ENCODE results near the gene RHOA. TPM values are rescaled to one million over a fixed set of nuclear protein-coding genes. Genes with fewer than 3 reads are reported as not detected.

The RHOA gene
- total and polyA plus RNA-seq, 2 of the 8 experiments (the other 6 are each of a cell fraction or from before 2014, with no cell fraction given): 176 to 397 TPM

DNA sequence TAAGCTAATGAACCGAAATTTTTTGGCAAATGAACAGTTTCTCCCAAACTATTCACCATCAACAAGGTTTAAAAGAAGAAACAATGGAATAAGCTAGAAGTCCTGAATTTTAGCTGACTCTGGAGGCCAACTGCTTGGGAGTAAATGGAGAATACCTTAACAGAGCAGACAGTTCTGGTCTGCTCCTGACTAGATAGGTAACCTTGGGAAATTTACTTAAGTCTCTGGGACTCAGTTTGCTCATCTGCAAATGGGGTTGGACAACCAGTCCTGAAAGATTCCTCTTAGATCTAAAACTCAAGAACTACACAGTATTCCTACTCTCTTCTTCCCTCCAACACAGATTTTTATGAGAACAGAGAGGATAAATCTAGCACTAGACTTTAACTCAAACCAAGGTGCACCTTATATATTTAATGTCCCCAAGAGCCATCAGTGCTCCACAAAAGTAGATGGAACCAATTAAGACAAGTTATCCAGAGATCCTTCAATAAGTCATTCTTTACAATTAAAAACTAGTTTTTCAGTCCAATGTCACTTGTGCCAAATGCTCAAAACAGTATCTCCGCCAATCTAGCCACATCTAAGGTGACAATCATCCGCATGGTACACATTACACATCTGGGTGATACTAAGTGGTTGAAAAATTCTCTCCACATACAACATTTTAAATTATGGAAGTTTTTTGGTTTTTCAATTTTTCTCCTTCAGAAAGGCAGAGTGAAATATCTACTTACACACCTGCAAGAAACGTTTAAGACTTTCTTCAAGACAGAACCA is 1.5 kb downstream of the RHOA start:
- no peak overlapping the region for H3K56ac ChIP-seq (replicated peaks; ENCODE audit: insufficient read length, low read depth, low read length)
- no peak overlapping the region for H3K18ac ChIP-seq (ENCODE audit: extremely low read depth, low read length)
- H4K8ac ChIP-seq (ENCODE audit: extremely low read depth, insufficient read depth, low read length): no peak overlapping the region
- no peak overlapping the region for H2AFZ ChIP-seq (ENCODE audit: low read length)
- no peak overlapping the region for H2BK20ac ChIP-seq (ENCODE audit: low read length)
- CTCF ChIA-PET (ENCODE audit: partially characterized antibody): no interaction called here
- no peak overlapping the region for H3K23ac ChIP-seq (ENCODE audit: insufficient read length)
- H3K14ac ChIP-seq (ENCODE audit: insufficient read length): no peak overlapping the region
- H4K5ac ChIP-seq (ENCODE audit: insufficient read length, low read depth, low read length): no peak overlapping the region
- no peak overlapping the region for H4K91ac ChIP-seq (replicated peaks; ENCODE audit: insufficient read length, low read length)
- peaks cover 15% of the 10 kb centered on the region for H3K79me1 ChIP-seq (ENCODE audit: low read depth, low read length)
- POLR2A ChIA-PET (ENCODE audit: partially characterized antibody): interaction anchor here (0.6 to 4.2 kb wide), 13 partner anchors 8 to 139 kb away, joined by 3 to 57 read pairs (median 6); partner anchors contain the start of genes AMT, GPX1 and NICN1
- no peak for TF ChIP-seq SP4 (IDR thresholded peaks at IDR 0.05; ENCODE audit: low read length)
- TF ChIP-seq, protein P1, sequence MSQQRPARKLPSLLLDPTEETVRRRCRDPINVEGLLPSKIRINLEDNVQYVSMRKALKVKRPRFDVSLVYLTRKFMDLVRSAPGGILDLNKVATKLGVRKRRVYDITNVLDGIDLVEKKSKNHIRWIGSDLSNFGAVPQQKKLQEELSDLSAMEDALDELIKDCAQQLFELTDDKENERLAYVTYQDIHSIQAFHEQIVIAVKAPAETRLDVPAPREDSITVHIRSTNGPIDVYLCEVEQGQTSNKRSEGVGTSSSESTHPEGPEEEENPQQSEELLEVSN (IDR thresholded peaks at IDR 0.05): no peak
- TF ChIP-seq, protein P2, sequence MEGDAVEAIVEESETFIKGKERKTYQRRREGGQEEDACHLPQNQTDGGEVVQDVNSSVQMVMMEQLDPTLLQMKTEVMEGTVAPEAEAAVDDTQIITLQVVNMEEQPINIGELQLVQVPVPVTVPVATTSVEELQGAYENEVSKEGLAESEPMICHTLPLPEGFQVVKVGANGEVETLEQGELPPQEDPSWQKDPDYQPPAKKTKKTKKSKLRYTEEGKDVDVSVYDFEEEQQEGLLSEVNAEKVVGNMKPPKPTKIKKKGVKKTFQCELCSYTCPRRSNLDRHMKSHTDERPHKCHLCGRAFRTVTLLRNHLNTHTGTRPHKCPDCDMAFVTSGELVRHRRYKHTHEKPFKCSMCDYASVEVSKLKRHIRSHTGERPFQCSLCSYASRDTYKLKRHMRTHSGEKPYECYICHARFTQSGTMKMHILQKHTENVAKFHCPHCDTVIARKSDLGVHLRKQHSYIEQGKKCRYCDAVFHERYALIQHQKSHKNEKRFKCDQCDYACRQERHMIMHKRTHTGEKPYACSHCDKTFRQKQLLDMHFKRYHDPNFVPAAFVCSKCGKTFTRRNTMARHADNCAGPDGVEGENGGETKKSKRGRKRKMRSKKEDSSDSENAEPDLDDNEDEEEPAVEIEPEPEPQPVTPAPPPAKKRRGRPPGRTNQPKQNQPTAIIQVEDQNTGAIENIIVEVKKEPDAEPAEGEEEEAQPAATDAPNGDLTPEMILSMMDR (IDR thresholded peaks at IDR 0.05; ENCODE audit: control extremely low read depth in 1 of 3, insufficient read depth in 1 of 3, low read depth in 1 of 3, low read length in 3 of 3): no peak
- no peak for TF ChIP-seq KDM5A (IDR thresholded peaks at IDR 0.05; ENCODE audit: low read length)
- no peak for TF ChIP-seq TAF7 (optimal IDR thresholded peaks at IDR 0.05; ENCODE audit: borderline replicate concordance, low read depth, low read length)
- TF ChIP-seq KDM4A (IDR thresholded peaks at IDR 0.05; ENCODE audit: low read depth, low read length, severe bottlenecking): no peak
- no peak for TF ChIP-seq GABPA (IDR thresholded peaks at IDR 0.05; ENCODE audit: borderline replicate concordance, insufficient read depth, low read length)
- 0 out of 2 replicates have a peak, but pooled peaks have one; percentile 33 for TF ChIP-seq KDM1A (IDR thresholded peaks at IDR 0.05; ENCODE audit: borderline replicate concordance, low read length)
- no peaks in the 10 kb centered on the region for H3K27me3 ChIP-seq (replicated peaks in 1 of 4; ENCODE audit: control insufficient read depth in 3 of 4, extremely low read depth in 1 of 4, insufficient read depth in 3 of 4, low read length in 3 of 4)
- peak overlapping the region in 2 of 4 experiments; percentile 54 to 81; a peak in 5 of 7 replicates for H3K9ac ChIP-seq (replicated peaks in 1 of 4; ENCODE audit: extremely low read depth in 1 of 4, low read depth in 3 of 4, low read length in 3 of 4)
- no peaks in the 10 kb centered on the region; a peak in 1 of 8 replicates for H3K36me3 ChIP-seq (ENCODE audit: control insufficient read depth in 2 of 4, insufficient read depth in 4 of 4, low read length in 3 of 4)
- H3K27ac ChIP-seq (ENCODE audit: low read depth, low read length): no peak overlapping the region
- H4K20me1 ChIP-seq (replicated peaks in 1 of 2; ENCODE audit: control insufficient read depth in 1 of 2, insufficient read depth in 2 of 2, low read length in 2 of 2): peaks cover 18 to 21% of the 10 kb centered on the region in 2 experiments
- peaks cover 0 to 11% (median 8%) of the 10 kb centered on the region in 4 experiments; a peak in 5 of 7 replicates for H3K4me1 ChIP-seq (replicated peaks in 1 of 4; ENCODE audit: control insufficient read depth in 3 of 4, insufficient read depth in 4 of 4, low read length in 3 of 4)
- no peaks in the 10 kb centered on the region for H3K9me3 ChIP-seq (ENCODE audit: insufficient read depth in 2 of 2, low read depth in 1 of 2, low read length in 1 of 2)
- peaks cover 16% of the 10 kb centered on the region for H3K23me2 ChIP-seq (ENCODE audit: low read depth, low read length)
- no peak overlapping the region for H2BK120ac ChIP-seq (replicated peaks; ENCODE audit: low read depth, low read length)
- no peak overlapping the region for H2AK5ac ChIP-seq (ENCODE audit: low read depth, low read length)
- no peak overlapping the region for H2BK12ac ChIP-seq (ENCODE audit: low read depth, low read length)
- peak overlapping the region; percentile 80 to 93 for H3K4me2 ChIP-seq (ENCODE audit: insufficient read depth in 1 of 2, low read depth in 2 of 2, low read length in 2 of 2)
- peaks cover 36 to 61% of the 10 kb centered on the region in 2 experiments for H3K79me2 ChIP-seq (ENCODE audit: control insufficient read depth in 1 of 2, insufficient read depth in 2 of 2, low read length in 2 of 2)
- WGBS, 2 experiments (ENCODE audit: extremely low coverage in 1 of 2, insufficient coverage in 1 of 2, insufficient read length in 1 of 2, insufficient replicate concordance in 2 of 2, low coverage in 1 of 2, low lambda C conversion rate in 2 of 2, missing lambda C conversion rate in 1 of 2): 69% methylated on average over 4 of the region's 4 CpGs; no CpG with 5 or more reads in 1 of the 2 experiments
- no peak overlapping the region for H3K4ac ChIP-seq (replicated peaks; ENCODE audit: insufficient read length, low read depth, low read length)
- H2BK15ac ChIP-seq (ENCODE audit: low read length): no peak overlapping the region
- peak overlapping the region; percentile 76 to 99 (median 90); a peak in 7 of 8 replicates for H3K4me3 ChIP-seq (ENCODE audit: extremely low read depth in 1 of 4, insufficient read depth in 2 of 4, low read depth in 3 of 4, low read length in 4 of 4)
- FAIRE-seq: no peak
- DNase-seq (ENCODE audit: low read depth in 1 of 2, low spot score in 2 of 2): no peak
- no peak overlapping the region for H2BK5ac ChIP-seq (ENCODE audit: low read depth, low read length)
